Neural progenitor cell (in vitro differentiated cells): ENCODE results near the gene S100B. TPM values are rescaled to one million over a fixed set of nuclear protein-coding genes. Genes with fewer than 3 reads are reported as not detected.
A peak's percentile ranks its signal among the peaks of the same experiment; 100 is the strongest.

Source experiments
- DNase-seq: peaks from one replicate; pipeline ENCODE4 v3.0.0-alpha.2; 2016; ENCODE audit warnings: low spot score
- H2AFZ ChIP-seq: fragments of 200-600 bp; sonication (generic); replicated peaks from 2 replicates; pipeline ENCODE4 v1.6.1; 2016; ENCODE audit warnings: antibody characterized with exemption
- H3F3A ChIP-seq: fragments of 200-600 bp; sonication (generic); 2 replicates; pipeline ENCODE4 v1.6.1; 2016; ENCODE audit warnings: antibody characterized with exemption, low read depth
- H3K27ac ChIP-seq: fragments of 200-600 bp; sonication (generic); 2 replicates; pipeline ENCODE4 v1.5.1; 2016; ENCODE audit warnings: mild to moderate bottlenecking
- H3K27me3 ChIP-seq: fragments of 200-600 bp; sonication (generic); 2 replicates; pipeline ENCODE4 v1.6.1; 2016; ENCODE audit warnings: mild to moderate bottlenecking, moderate library complexity
- H3K36me3 ChIP-seq: fragments of 200-600 bp; sonication (generic); 2 replicates; pipeline ENCODE4 v1.5.1; 2016
- H3K4me1 ChIP-seq: fragments of 200-600 bp; sonication (generic); 2 replicates; pipeline ENCODE4 v1.6.1; 2016; ENCODE audit warnings: mixed run types
- H3K4me2 ChIP-seq: fragments of 200-600 bp; sonication (generic); 2 replicates; pipeline ENCODE4 v1.6.1; 2016
- H3K4me3 ChIP-seq: fragments of 200-600 bp; sonication (generic); 2 replicates; pipeline ENCODE4 v1.5.1; 2016
- H3K79me2 ChIP-seq: fragments of 200-600 bp; sonication (generic); 2 replicates; pipeline ENCODE4 v1.6.1; 2016; ENCODE audit warnings: low read depth
- H3K9ac ChIP-seq: fragments of 200-600 bp; sonication (generic); 2 replicates; pipeline ENCODE4 v1.6.1; 2016
- H3K9me3 ChIP-seq: fragments of 200-600 bp; sonication (generic); 2 replicates; pipeline ENCODE4 v1.5.1; 2016; ENCODE audit warnings: low read depth
- H4K20me1 ChIP-seq: fragments of 200-600 bp; sonication (generic); 2 replicates; pipeline ENCODE4 v1.6.1; 2016; ENCODE audit warnings: low read depth
- H3K27ac Mint-ChIP-seq: 3 replicates; pipeline ENCODE4 v1.8.0; 2021; ENCODE audit warnings: mixed read lengths
- H3K27me3 Mint-ChIP-seq: 2 replicates; pipeline ENCODE4 v1.8.0; 2022; ENCODE audit warnings: low read depth, mild to moderate bottlenecking, inconsistent platforms, moderate library complexity, mixed read lengths; ENCODE audit not compliant: insufficient read depth
- H3K36me3 Mint-ChIP-seq: 3 replicates; pipeline ENCODE4 v1.8.0; 2021; ENCODE audit warnings: mixed read lengths
- H3K4me1 Mint-ChIP-seq: 3 replicates; pipeline ENCODE4 v1.8.0; 2021; ENCODE audit warnings: mixed read lengths
- H3K4me3 Mint-ChIP-seq: 3 replicates; pipeline ENCODE4 v1.8.0; 2021; ENCODE audit warnings: mild to moderate bottlenecking, moderate library complexity, mixed read lengths
- H3K9me3 Mint-ChIP-seq: 3 replicates; pipeline ENCODE4 v1.8.0; 2020; ENCODE audit warnings: mixed read lengths
- EZH2 ChIP-seq: fragments of 200-600 bp; sonication (generic); IDR thresholded peaks from 2 replicates; pipeline ENCODE4 v1.6.1; 2017; ENCODE audit warnings: antibody characterized with exemption, mild to moderate bottlenecking, moderate library complexity
- EZH2phosphoT487 ChIP-seq: fragments of 200-600 bp; sonication (generic); IDR thresholded peaks from 2 replicates; pipeline ENCODE4 v1.6.1; 2017; ENCODE audit warnings: antibody characterized with exemption
- total RNA-seq: library from RNA; depleted of rRNA; stranded (reverse); fragments of >200 nt; gene quantifications from 2 replicates; pipeline ENCODE4 v1.2.3, GENCODE V29; 2015; ENCODE audit warnings: low replicate concordance
- TF ChIP-seq, protein P1 (sequence below): fragments of 200-600 bp; sonication (generic); IDR thresholded peaks from 2 replicates; pipeline ENCODE4 v1.5.1; 2017; ENCODE audit warnings: antibody characterized with exemption, mild to moderate bottlenecking

S100B gene
- total RNA-seq, 1 donor from 2014 or later: 0.60 TPM

DNA sequence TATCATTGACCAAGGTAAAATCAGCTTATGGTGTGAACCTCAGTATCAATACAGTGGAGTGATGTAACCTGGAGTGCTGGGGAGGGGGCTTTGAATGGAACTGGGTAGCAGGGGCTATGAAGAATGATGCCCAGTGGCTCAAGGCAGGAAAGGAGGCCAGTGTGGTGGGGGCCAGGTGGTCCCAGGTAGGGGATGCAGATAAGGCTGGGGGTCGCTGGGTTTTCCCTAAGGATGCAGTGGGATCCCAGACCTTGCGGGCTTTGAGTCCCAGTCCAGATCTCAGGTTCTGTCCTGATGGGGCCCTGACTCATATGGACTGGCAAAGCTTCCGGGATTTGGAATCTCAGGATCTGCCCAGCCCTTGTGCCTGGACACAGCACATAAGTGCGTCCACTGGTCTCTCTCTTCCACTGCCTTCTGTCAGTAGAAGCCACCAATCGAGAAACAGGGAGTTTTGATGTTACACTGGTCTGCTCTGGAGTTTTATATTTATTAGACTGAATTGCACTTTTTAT lies 52.0 kb downstream of the S100B start:
- Mint-ChIP-seq H3K4me3 (no peak overlapping the region), H3K27me3 (peaks cover 2% of the 10 kb centered on the region), H3K36me3 (peaks cover 36% of the 10 kb centered on the region), H3K9me3 (peaks cover 1% of the 10 kb centered on the region), H3K27ac (peak overlapping the region; percentile 57), H3K4me1 (no peaks in the 10 kb centered on the region)
- no peak overlapping the region for H3K9ac ChIP-seq
- no peaks in the 10 kb centered on the region for H3K4me1 ChIP-seq
- TF ChIP-seq, protein P1, sequence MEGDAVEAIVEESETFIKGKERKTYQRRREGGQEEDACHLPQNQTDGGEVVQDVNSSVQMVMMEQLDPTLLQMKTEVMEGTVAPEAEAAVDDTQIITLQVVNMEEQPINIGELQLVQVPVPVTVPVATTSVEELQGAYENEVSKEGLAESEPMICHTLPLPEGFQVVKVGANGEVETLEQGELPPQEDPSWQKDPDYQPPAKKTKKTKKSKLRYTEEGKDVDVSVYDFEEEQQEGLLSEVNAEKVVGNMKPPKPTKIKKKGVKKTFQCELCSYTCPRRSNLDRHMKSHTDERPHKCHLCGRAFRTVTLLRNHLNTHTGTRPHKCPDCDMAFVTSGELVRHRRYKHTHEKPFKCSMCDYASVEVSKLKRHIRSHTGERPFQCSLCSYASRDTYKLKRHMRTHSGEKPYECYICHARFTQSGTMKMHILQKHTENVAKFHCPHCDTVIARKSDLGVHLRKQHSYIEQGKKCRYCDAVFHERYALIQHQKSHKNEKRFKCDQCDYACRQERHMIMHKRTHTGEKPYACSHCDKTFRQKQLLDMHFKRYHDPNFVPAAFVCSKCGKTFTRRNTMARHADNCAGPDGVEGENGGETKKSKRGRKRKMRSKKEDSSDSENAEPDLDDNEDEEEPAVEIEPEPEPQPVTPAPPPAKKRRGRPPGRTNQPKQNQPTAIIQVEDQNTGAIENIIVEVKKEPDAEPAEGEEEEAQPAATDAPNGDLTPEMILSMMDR: no peak
- TF ChIP-seq EZH2 (no peak), EZH2phosphoT487 (no peak)
- H3K4me2 ChIP-seq: no peak overlapping the region
- H3K36me3 ChIP-seq: peaks cover 4% of the 10 kb centered on the region
- no peaks in the 10 kb centered on the region for H3F3A ChIP-seq
- no peaks in the 10 kb centered on the region for H3K27me3 ChIP-seq
- H2AFZ ChIP-seq: no peak overlapping the region
- H3K27ac ChIP-seq: no peak overlapping the region
- no peaks in the 10 kb centered on the region for H3K9me3 ChIP-seq
- H3K79me2 ChIP-seq: no peaks in the 10 kb centered on the region
- no peak overlapping the region for H3K4me3 ChIP-seq
- DNase-seq: no peak
- no peaks in the 10 kb centered on the region for H4K20me1 ChIP-seq

DNA sequence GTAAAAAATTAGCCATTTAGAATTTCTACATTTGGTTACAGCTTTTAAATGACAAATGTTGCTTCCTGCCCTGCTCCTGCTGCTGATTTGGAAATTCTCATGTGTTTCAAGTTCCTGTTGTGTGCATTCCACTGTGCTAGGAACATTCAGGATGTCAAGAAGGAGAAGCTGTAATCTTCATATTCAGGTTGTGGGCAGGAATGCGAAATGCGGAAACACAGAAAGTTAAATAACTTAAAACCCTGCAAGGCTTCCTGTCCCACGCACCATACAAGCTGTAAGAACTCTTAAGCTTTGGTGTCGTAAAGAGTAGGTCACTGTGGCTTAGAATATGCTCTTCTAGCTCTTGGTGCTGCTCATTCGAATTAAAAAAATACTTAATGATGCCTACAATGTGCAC lies 52.6 kb downstream of the S100B start:
- Histone ChIP-seq H3K36me3 (peaks cover 4% of the 10 kb centered on the region), H3F3A (no peaks in the 10 kb centered on the region), H3K27me3 (no peaks in the 10 kb centered on the region), H3K4me1 (no peaks in the 10 kb centered on the region), H3K9me3 (no peaks in the 10 kb centered on the region), H3K27ac (no peak overlapping the region), H2AFZ (no peak overlapping the region), H4K20me1 (no peaks in the 10 kb centered on the region), H3K79me2 (no peaks in the 10 kb centered on the region), H3K9ac (no peak overlapping the region), H3K4me2 (no peak overlapping the region), H3K4me3 (no peak overlapping the region)
- Mint-ChIP-seq H3K27me3 (peaks cover 2% of the 10 kb centered on the region), H3K36me3 (peaks cover 41% of the 10 kb centered on the region), H3K27ac (no peak overlapping the region), H3K4me3 (no peak overlapping the region), H3K4me1 (no peaks in the 10 kb centered on the region), H3K9me3 (peaks cover 2% of the 10 kb centered on the region)
- no peak for DNase-seq
- TF ChIP-seq EZH2phosphoT487 (no peak), EZH2 (no peak)
- TF ChIP-seq, protein P1: no peak

DNA sequence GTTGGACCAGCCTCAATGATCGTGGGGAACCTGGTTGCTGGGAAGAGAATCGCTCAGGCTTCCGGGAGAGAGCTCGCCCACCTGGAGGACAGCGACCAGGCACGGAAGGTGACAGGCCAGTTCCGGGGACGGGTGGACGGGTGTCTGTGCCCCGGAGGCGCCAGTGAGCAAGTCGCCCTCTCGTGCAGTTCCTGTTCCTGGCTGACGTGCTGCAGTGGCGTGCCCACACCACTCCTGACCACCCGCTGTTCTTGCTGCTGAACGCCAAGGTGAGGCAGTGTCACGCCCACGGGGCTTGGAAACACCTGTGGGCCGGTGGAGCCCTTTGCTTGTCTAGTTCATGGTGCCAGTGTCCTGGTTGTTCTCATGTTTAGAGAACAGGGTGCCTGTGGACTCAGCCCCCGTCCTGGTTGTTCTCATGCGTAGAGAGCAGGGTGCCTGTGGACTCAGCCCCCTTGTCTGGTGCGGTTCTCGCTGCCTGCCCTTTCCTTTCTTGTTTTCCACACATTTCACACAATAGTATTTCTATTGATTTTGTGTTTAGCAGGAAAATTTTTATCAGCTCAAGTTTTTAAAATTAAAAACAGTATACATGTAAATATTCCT lies 53.1 kb downstream of the S100B start:
- TF ChIP-seq EZH2phosphoT487: no peak
- TF ChIP-seq, protein P1: no peak
- TF ChIP-seq EZH2: no peak
- Mint-ChIP-seq H3K27ac (no peak overlapping the region), H3K4me1 (no peaks in the 10 kb centered on the region), H3K27me3 (peaks cover 2% of the 10 kb centered on the region), H3K4me3 (no peak overlapping the region), H3K36me3 (peaks cover 40% of the 10 kb centered on the region), H3K9me3 (peaks cover 2% of the 10 kb centered on the region)
- Histone ChIP-seq H4K20me1 (no peaks in the 10 kb centered on the region), H3K27me3 (no peaks in the 10 kb centered on the region), H3F3A (no peaks in the 10 kb centered on the region), H3K79me2 (no peaks in the 10 kb centered on the region), H3K4me3 (no peak overlapping the region), H3K9me3 (no peaks in the 10 kb centered on the region), H3K9ac (no peak overlapping the region), H3K27ac (no peak overlapping the region), H2AFZ (no peak overlapping the region), H3K4me1 (no peaks in the 10 kb centered on the region), H3K4me2 (no peak overlapping the region), H3K36me3 (peaks cover 4% of the 10 kb centered on the region)
- no peak for DNase-seq
